Measurements from ENCODE around the gene WNT10A. TPM values are rescaled to one million over a fixed set of nuclear protein-coding genes. Genes with fewer than 3 reads are reported as not detected.

The WNT10A gene
- total RNA-seq, 1 donor from 2014 or later = not detected

DNA sequence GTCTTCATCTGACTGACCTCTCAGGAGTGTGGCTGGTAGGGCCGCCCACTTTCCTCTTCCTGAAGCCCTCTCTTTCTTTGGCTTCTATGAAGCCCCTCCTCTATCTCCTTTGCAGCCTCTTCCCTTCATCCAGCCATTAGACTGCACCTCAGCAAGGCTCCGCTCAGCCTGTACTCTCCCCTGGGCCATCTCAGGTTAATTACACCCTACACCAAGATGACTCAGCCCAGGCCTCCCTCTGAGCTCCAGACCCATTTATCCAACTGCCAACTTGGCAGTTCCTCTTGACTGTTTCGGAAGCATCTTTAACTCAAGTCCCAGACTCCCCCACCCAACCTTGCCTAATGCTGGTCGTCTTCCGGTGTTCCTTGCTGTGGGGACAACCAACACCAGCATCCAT is 26.9 kb upstream of the WNT10A start:
- Histone ChIP-seq H3K4me2 (peak overlapping the region; percentile 28), H3K27ac (no peak overlapping the region), H3K79me2 (ENCODE audit: low read depth) (no peaks in the 10 kb centered on the region), H3K36me3 (no peaks in the 10 kb centered on the region), H2AFZ (replicated peaks) (peak overlapping the region; percentile 18), H3K27me3 (peaks cover 83% of the 10 kb centered on the region), H3K9ac (no peak overlapping the region), H3K4me3 (no peak overlapping the region), H3K4me1 (peaks cover 11% of the 10 kb centered on the region), H3K9me3 (ENCODE audit: low read depth) (no peaks in the 10 kb centered on the region), H3F3A (ENCODE audit: low read depth) (peaks cover 14% of the 10 kb centered on the region), H4K20me1 (ENCODE audit: low read depth) (peaks cover 11% of the 10 kb centered on the region)
- H3K36me3 Mint-ChIP-seq = no peaks in the 10 kb centered on the region
- peaks cover 1% of the 10 kb centered on the region for H3K4me1 Mint-ChIP-seq
- DNase-seq (ENCODE audit: low spot score) = no peak
- no peak overlapping the region for H3K4me3 Mint-ChIP-seq
- peaks cover 61% of the 10 kb centered on the region for H3K27me3 Mint-ChIP-seq (ENCODE audit: insufficient read depth, low read depth)
- no peak overlapping the region for H3K27ac Mint-ChIP-seq
- no peak for TF ChIP-seq EZH2phosphoT487 (IDR thresholded peaks at IDR 0.05)
- no peak for TF ChIP-seq EZH2 (IDR thresholded peaks at IDR 0.05)
- TF ChIP-seq, protein P1, sequence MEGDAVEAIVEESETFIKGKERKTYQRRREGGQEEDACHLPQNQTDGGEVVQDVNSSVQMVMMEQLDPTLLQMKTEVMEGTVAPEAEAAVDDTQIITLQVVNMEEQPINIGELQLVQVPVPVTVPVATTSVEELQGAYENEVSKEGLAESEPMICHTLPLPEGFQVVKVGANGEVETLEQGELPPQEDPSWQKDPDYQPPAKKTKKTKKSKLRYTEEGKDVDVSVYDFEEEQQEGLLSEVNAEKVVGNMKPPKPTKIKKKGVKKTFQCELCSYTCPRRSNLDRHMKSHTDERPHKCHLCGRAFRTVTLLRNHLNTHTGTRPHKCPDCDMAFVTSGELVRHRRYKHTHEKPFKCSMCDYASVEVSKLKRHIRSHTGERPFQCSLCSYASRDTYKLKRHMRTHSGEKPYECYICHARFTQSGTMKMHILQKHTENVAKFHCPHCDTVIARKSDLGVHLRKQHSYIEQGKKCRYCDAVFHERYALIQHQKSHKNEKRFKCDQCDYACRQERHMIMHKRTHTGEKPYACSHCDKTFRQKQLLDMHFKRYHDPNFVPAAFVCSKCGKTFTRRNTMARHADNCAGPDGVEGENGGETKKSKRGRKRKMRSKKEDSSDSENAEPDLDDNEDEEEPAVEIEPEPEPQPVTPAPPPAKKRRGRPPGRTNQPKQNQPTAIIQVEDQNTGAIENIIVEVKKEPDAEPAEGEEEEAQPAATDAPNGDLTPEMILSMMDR (IDR thresholded peaks at IDR 0.05) = no peak
- H3K9me3 Mint-ChIP-seq = no peaks in the 10 kb centered on the region

DNA sequence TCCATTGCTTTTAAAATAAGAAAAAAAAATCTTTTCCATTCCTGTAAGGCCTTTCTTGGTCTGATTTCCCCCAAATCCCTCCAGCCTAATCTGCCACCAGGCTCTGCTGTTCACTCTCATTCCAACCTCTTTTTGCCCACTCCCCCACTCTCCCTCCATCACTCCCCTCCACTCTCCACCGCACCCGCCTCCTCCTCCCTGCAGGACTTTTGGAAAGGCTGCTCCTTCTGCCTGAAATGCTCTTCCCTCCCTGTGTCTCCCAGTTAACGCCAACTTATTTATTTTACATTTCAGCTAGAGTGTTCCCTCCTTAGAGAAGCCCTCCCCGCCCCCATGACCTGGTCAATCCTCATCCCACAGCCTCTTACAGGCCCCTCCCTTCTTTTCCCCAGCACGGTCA is 25.8 kb upstream of the WNT10A start:
- no peak overlapping the region for H3K4me3 ChIP-seq
- peaks cover 7% of the 10 kb centered on the region for H3K4me1 Mint-ChIP-seq
- peaks cover 14% of the 10 kb centered on the region for H3F3A ChIP-seq (ENCODE audit: low read depth)
- no peak overlapping the region for H3K27ac ChIP-seq
- TF ChIP-seq EZH2 (IDR thresholded peaks at IDR 0.05) = no peak
- TF ChIP-seq EZH2phosphoT487 (IDR thresholded peaks at IDR 0.05) = no peak
- TF ChIP-seq, protein P1 (IDR thresholded peaks at IDR 0.05) = no peak
- H3K4me2 ChIP-seq = no peak overlapping the region
- no peak overlapping the region for H3K4me3 Mint-ChIP-seq
- DNase-seq (ENCODE audit: low spot score) = no peak
- no peaks in the 10 kb centered on the region for H3K36me3 Mint-ChIP-seq
- no peaks in the 10 kb centered on the region for H3K36me3 ChIP-seq
- peaks cover 88% of the 10 kb centered on the region for H3K27me3 ChIP-seq
- peaks cover 16% of the 10 kb centered on the region for H3K4me1 ChIP-seq
- no peak overlapping the region for H2AFZ ChIP-seq (replicated peaks)
- no peak overlapping the region for H3K27ac Mint-ChIP-seq
- peaks cover 19% of the 10 kb centered on the region for H4K20me1 ChIP-seq (ENCODE audit: low read depth)
- H3K9me3 Mint-ChIP-seq = no peaks in the 10 kb centered on the region
- no peaks in the 10 kb centered on the region for H3K79me2 ChIP-seq (ENCODE audit: low read depth)
- H3K27me3 Mint-ChIP-seq (ENCODE audit: insufficient read depth, low read depth) = peaks cover 67% of the 10 kb centered on the region
- no peak overlapping the region for H3K9ac ChIP-seq
- H3K9me3 ChIP-seq (ENCODE audit: low read depth) = no peaks in the 10 kb centered on the region

DNA sequence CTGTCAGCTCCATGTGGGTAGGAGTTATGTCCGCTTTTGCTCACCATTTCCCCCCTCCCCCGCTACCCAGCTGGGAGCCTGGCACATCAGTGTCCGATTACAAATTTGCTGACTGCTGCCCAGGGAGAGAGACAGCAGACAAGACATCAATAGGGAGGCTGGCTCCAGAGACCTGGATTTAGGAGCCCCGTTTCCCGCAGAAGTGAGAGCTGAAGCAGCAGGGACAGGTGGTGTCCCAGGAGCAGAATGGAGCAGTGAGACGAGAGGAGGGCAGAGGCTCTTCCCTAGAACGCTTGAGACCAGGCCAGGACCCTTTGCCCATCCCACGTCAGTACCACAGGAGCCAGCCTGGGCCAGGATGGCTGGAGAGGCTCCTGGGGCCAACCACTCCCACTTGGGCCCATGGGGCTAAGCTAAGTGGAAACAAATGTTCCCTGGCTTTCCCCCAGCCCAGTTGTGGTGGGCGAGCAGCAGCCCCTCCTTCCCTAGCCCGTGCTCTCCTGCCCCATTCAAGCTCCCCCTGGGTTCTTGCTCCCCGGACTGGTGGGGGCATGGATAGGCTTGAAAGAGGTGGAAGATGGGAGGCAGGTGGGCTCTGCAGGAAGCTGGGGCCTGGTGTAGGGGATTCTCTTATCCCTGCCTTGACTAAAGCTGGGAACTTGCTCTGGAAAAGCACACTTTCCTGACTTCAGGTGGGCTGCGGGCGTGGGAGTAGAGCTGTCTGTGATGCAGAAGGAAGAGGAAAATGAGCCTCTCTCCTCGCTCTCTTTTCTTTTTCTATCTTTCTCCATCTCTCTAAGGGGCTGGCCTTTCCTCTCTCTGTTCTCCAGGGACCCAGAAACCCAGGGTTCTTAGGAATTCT is 25.1 kb upstream of the WNT10A start:
- Histone ChIP-seq H3K4me2 (no peak overlapping the region), H2AFZ (replicated peaks) (no peak overlapping the region), H3K27me3 (peaks cover 94% of the 10 kb centered on the region), H3K36me3 (no peaks in the 10 kb centered on the region), H3K27ac (no peak overlapping the region), H3K9ac (no peak overlapping the region), H3K79me2 (ENCODE audit: low read depth) (no peaks in the 10 kb centered on the region), H3K4me3 (no peak overlapping the region), H3F3A (ENCODE audit: low read depth) (peaks cover 21% of the 10 kb centered on the region), H3K9me3 (ENCODE audit: low read depth) (no peaks in the 10 kb centered on the region), H3K4me1 (peaks cover 23% of the 10 kb centered on the region), H4K20me1 (ENCODE audit: low read depth) (peaks cover 25% of the 10 kb centered on the region)
- peaks cover 72% of the 10 kb centered on the region for H3K27me3 Mint-ChIP-seq (ENCODE audit: insufficient read depth, low read depth)
- peak; percentile 51 for TF ChIP-seq EZH2 (IDR thresholded peaks at IDR 0.05)
- TF ChIP-seq, protein P1 (IDR thresholded peaks at IDR 0.05) = no peak
- peak; percentile 32 for DNase-seq (ENCODE audit: low spot score)
- no peak overlapping the region for H3K27ac Mint-ChIP-seq
- no peak overlapping the region for H3K4me3 Mint-ChIP-seq
- H3K9me3 Mint-ChIP-seq = no peaks in the 10 kb centered on the region
- H3K4me1 Mint-ChIP-seq = peaks cover 12% of the 10 kb centered on the region
- H3K36me3 Mint-ChIP-seq = no peaks in the 10 kb centered on the region
